IMR-90 (cell line): ENCODE data around the gene ACSF2. TPM values are rescaled to one million over a fixed set of nuclear protein-coding genes. Genes with fewer than 3 reads are reported as not detected.

Experiments
- ATAC-seq: fragments of 200-7000 bp; cut with Tn5 transposase; 2 replicates; pipeline ENCODE4 v1.9.1; 2020; ENCODE audit warnings: low read depth, mild to moderate bottlenecking, moderate library complexity
- BruUV-seq: library from RNA; stranded (reverse); fragments of 400-500 nt; replicated peaks from 2 replicates; lab custom pipeline; 2021; lab: Mats Ljungman, UMichigan
- CTCF ChIA-PET: fragments of 300-600 bp; formaldehyde crosslinking; extraction: SDS; loops from one replicate; lab custom pipeline; 2021; ENCODE audit warnings: antibody characterized with exemption; lab: Yijun Ruan, JAX
- POLR2A ChIA-PET: fragments of 300-600 bp; sonication (Branson Sonifier 250); formaldehyde crosslinking; loops from one replicate; lab custom pipeline; 2022; ENCODE audit warnings: antibody characterized with exemption; ENCODE audit not compliant: unreplicated experiment; lab: Charles Lee
- DNase-seq: peaks from one replicate; pipeline ENCODE4 v3.0.0; 2013
- H2AFZ ChIP-seq: replicated peaks from 2 replicates; pipeline ENCODE3; 2013; ENCODE audit warnings: low read length, mild to moderate bottlenecking; ENCODE audit not compliant: poor library complexity
- H2AK5ac ChIP-seq: 2 replicates; pipeline ENCODE4 v1.6.1; 2013; ENCODE audit warnings: low read depth, low read length, inconsistent platforms
- H2AK9ac ChIP-seq: replicated peaks from 2 replicates; pipeline ENCODE3; 2013; ENCODE audit warnings: mild to moderate bottlenecking, low read depth, low read length, moderate library complexity; ENCODE audit not compliant: poor library complexity
- H2BK120ac ChIP-seq: 2 replicates; pipeline ENCODE4 v1.6.1; 2013; ENCODE audit warnings: low read depth, low read length, inconsistent platforms
- H2BK15ac ChIP-seq: 3 replicates; pipeline ENCODE4 v1.6.1; 2013; ENCODE audit warnings: low read depth, low read length, inconsistent platforms
- H2BK20ac ChIP-seq: 2 replicates; pipeline ENCODE4 v1.6.1; 2013; ENCODE audit warnings: low read depth, mild to moderate bottlenecking, inconsistent platforms, low read length, moderate library complexity
- H2BK5ac ChIP-seq: 2 replicates; pipeline ENCODE4 v1.6.1; 2013; ENCODE audit warnings: mild to moderate bottlenecking, low read depth, low read length, inconsistent platforms; ENCODE audit not compliant: poor library complexity, severe bottlenecking
- H3K14ac ChIP-seq: replicated peaks from 2 replicates; pipeline ENCODE4 v1.6.1; 2013; ENCODE audit warnings: low read depth, low read length, inconsistent platforms
- H3K18ac ChIP-seq: 2 replicates; pipeline ENCODE4 v1.6.1; 2013; ENCODE audit warnings: low read depth, low read length, control low read depth
- H3K23ac ChIP-seq: 2 replicates; pipeline ENCODE4 v1.6.1; 2013; ENCODE audit warnings: low read depth, low read length, inconsistent platforms
- H3K27ac ChIP-seq: 2 replicates; pipeline ENCODE4 v1.5.1; 2013; ENCODE audit warnings: mild to moderate bottlenecking, control low read depth, low read length; ENCODE audit not compliant: insufficient read depth
- H3K27me3 ChIP-seq: 2 replicates; pipeline ENCODE4 v1.6.1; 2013; ENCODE audit warnings: low read length; ENCODE audit not compliant: control insufficient read depth, insufficient read depth
- H3K36me3 ChIP-seq: 2 replicates; pipeline ENCODE4 v1.6.1; 2013; ENCODE audit warnings: low read length, mixed read lengths; ENCODE audit not compliant: control insufficient read depth, insufficient read depth
- H3K4ac ChIP-seq: 2 replicates; pipeline ENCODE4 v1.6.1; 2013; ENCODE audit warnings: low read depth, low read length, inconsistent platforms
- H3K4me1 ChIP-seq: 2 replicates; pipeline ENCODE4 v1.6.1; 2013; ENCODE audit warnings: low read length, mixed read lengths; ENCODE audit not compliant: control insufficient read depth, insufficient read depth
- H3K4me2 ChIP-seq: 2 replicates; pipeline ENCODE4 v1.6.1; 2013; ENCODE audit warnings: low read depth, mild to moderate bottlenecking, control low read depth, low read length, moderate library complexity
- H3K4me3 ChIP-seq: 2 replicates; pipeline ENCODE4 v1.5.1; 2013; ENCODE audit warnings: low read depth, mild to moderate bottlenecking, control low read depth, low read length, moderate library complexity; ENCODE audit not compliant: insufficient read depth
- H3K56ac ChIP-seq: 2 replicates; pipeline ENCODE4 v1.6.1; 2013; ENCODE audit warnings: low read length, inconsistent platforms; ENCODE audit not compliant: insufficient read depth; ENCODE audit errors: extremely low read depth
- H3K79me1 ChIP-seq, 2 experiments: 2 replicates each; pipeline ENCODE4 v1.6.1; 2013; ENCODE audit warnings: low read length in 2 of 2, inconsistent platforms in 1 of 2, low read depth in 1 of 2
- H3K9ac ChIP-seq: 2 replicates; pipeline ENCODE4 v1.6.1; 2013; ENCODE audit warnings: low read depth, low read length, control low read depth
- H3K9me1 ChIP-seq: 2 replicates; pipeline ENCODE4 v1.6.1; 2013; ENCODE audit warnings: low read length, inconsistent platforms; ENCODE audit not compliant: insufficient read depth
- H3K9me3 ChIP-seq: 2 replicates; pipeline ENCODE4 v1.6.1; 2013; ENCODE audit warnings: low read length; ENCODE audit not compliant: control insufficient read depth, insufficient read depth
- H4K20me1 ChIP-seq: 2 replicates; pipeline ENCODE4 v1.6.1; 2013; ENCODE audit warnings: low read length, inconsistent platforms; ENCODE audit not compliant: insufficient read depth
- H4K5ac ChIP-seq: 2 replicates; pipeline ENCODE4 v1.6.1; 2013; ENCODE audit warnings: mild to moderate bottlenecking, low read depth, low read length, control low read depth
- H4K8ac ChIP-seq, 2 experiments: 2 replicates each; pipeline ENCODE4 v1.6.1; 2013; ENCODE audit warnings: low read depth in 2 of 2, low read length in 2 of 2, control low read depth in 1 of 2, inconsistent platforms in 1 of 2
- H4K91ac ChIP-seq: 2 replicates; pipeline ENCODE4 v1.6.1; 2013; ENCODE audit warnings: low read depth, low read length, inconsistent platforms; ENCODE audit not compliant: insufficient read depth
- BHLHE40 ChIP-seq: fragments of 150-350 bp; IDR thresholded peaks from 2 replicates; pipeline ENCODE4 v1.6.1; 2016; ENCODE audit warnings: mild to moderate bottlenecking, low read depth, low read length
- CEBPB ChIP-seq: IDR thresholded peaks from 2 replicates; pipeline ENCODE4 v1.6.1; 2012; ENCODE audit warnings: low read depth, low read length, improper control_type of control experiment
- CHD1 ChIP-seq: IDR thresholded peaks from 2 replicates; pipeline ENCODE4 v1.6.1; 2012; ENCODE audit warnings: low read depth, low read length, improper control_type of control experiment
- ELK1 ChIP-seq: fragments of 150-350 bp; IDR thresholded peaks from 2 replicates; pipeline ENCODE4 v1.6.1; 2016; ENCODE audit warnings: low read depth, mild to moderate bottlenecking, low read length, moderate library complexity, borderline replicate concordance
- FOS ChIP-seq: fragments of 150-350 bp; IDR thresholded peaks from 2 replicates; pipeline ENCODE4 v1.6.1; 2016; ENCODE audit warnings: low read depth, low read length
- MAFK ChIP-seq: IDR thresholded peaks from 2 replicates; pipeline ENCODE4 v1.6.1; 2012; ENCODE audit warnings: low read depth, low read length, improper control_type of control experiment
- NFE2L2 ChIP-seq: fragments of 150-350 bp; IDR thresholded peaks from 2 replicates; pipeline ENCODE4 v1.6.1; 2016; ENCODE audit warnings: low read depth, mild to moderate bottlenecking, low read length
- RFX5 ChIP-seq: IDR thresholded peaks from 2 replicates; pipeline ENCODE4 v1.8.0; 2012; ENCODE audit warnings: low read depth, mild to moderate bottlenecking, low read length, moderate library complexity
- SMC3 ChIP-seq: fragments of 150-350 bp; IDR thresholded peaks from 2 replicates; pipeline ENCODE4 v1.6.1; 2016; ENCODE audit warnings: low read depth, mild to moderate bottlenecking, antibody characterized with exemption, low read length, moderate library complexity
- USF2 ChIP-seq: fragments of 150-350 bp; IDR thresholded peaks from 2 replicates; pipeline ENCODE4 v1.6.1; 2017; ENCODE audit warnings: mild to moderate bottlenecking, antibody characterized with exemption, low read length, low read depth
- WGBS, 2 experiments: methylation state at CpG; one replicate each; pipeline versions ENCODE4 v1.1.5 to v1.1.7; 2013; ENCODE audit warnings: missing lambda C conversion rate in 2 of 2; ENCODE audit not compliant: insufficient read length in 1 of 2; ENCODE audit errors: extremely low coverage in 2 of 2; 5-methylcytosine and 5-hydroxymethylcytosine counted together
- dilution Hi-C: fragments of 300-500 bp; cut with HindIII; formaldehyde crosslinking; loops from one replicate; pipeline ENCODE4 v1.14.3; 2018; ENCODE audit warnings: low sequenced_read_pairs; ENCODE audit not compliant: unreplicated experiment
- in situ Hi-C: fragments of 300-500 bp; cut with MboI; formaldehyde crosslinking; loops from 3 replicates; pipeline ENCODE4 v1.14.3; 2019; ENCODE audit warnings: low sequenced_read_pairs, inconsistent platforms, mixed read lengths
- intact Hi-C: fragments of 100-400 bp; cut with micrococcal nuclease; formaldehyde crosslinking; loops from 2 replicates; pipeline ENCODE4 v1.10.0; 2022
- polyA plus RNA-seq, 3 experiments: library from polyadenylated mRNA; depleted of rRNA; stranded (reverse); fragments of >200 nt; gene quantifications; 2 replicates each; pipeline ENCODE4 v1.2.3, GENCODE V29; 2012; ENCODE audit warnings: low replicate concordance in 1 of 3
- total RNA-seq: library from RNA; depleted of rRNA; stranded (reverse); fragments of >200 nt; gene quantifications from 2 replicates; pipeline ENCODE4 v1.2.3, GENCODE V29; 2012

ACSF2 gene
- total and polyA plus RNA-seq, 2 of the 4 experiments (the other 2 are of a cell fraction) = 18.5 to 27.2 TPM

GRCh38 chr17:50506298-50506697 lies 80.3 kb downstream of the ACSF2 start:
- H3K18ac ChIP-seq = no peak overlapping the region
- H3K9me3 ChIP-seq = no peaks in the 10 kb centered on the region
- ChIA-PET POLR2A (no interaction called here), CTCF (no interaction called here)
- H2BK15ac ChIP-seq = no peak overlapping the region
- no peak overlapping the region for H3K4me2 ChIP-seq
- H3K36me3 ChIP-seq = no peaks in the 10 kb centered on the region
- H3K4me3 ChIP-seq = no peak overlapping the region
- dilution Hi-C loops (no loop called here), intact Hi-C loops (no loop called here), in situ Hi-C loops (no loop called here)
- H4K5ac ChIP-seq = no peak overlapping the region
- BruUV-seq = no TSS peak
- H2AFZ ChIP-seq = no peak overlapping the region
- no peak overlapping the region for H2AK9ac ChIP-seq
- no peak overlapping the region for H4K8ac ChIP-seq
- no peak overlapping the region for H3K4ac ChIP-seq
- no peak overlapping the region; the same call in 1 of the 2 replicates for H2AK5ac ChIP-seq
- H3K4me1 ChIP-seq = peaks cover 4% of the 10 kb centered on the region
- ATAC-seq = no peak
- no peaks in the 10 kb centered on the region; the same call in 1 of the 2 replicates for H3K27me3 ChIP-seq
- H2BK20ac ChIP-seq = no peak overlapping the region
- no peak for TF ChIP-seq SMC3
- no peak for TF ChIP-seq CEBPB
- TF ChIP-seq NFE2L2 = no peak
- no peak for TF ChIP-seq CHD1
- no peak for TF ChIP-seq FOS
- no peak for TF ChIP-seq RFX5
- TF ChIP-seq BHLHE40 = no peak
- TF ChIP-seq USF2 = no peak
- TF ChIP-seq MAFK = no peak
- no peak for TF ChIP-seq ELK1
- no peak overlapping the region for H3K56ac ChIP-seq
- no peaks in the 10 kb centered on the region for H4K20me1 ChIP-seq
- no peak overlapping the region for H2BK120ac ChIP-seq
- no peak overlapping the region for H4K91ac ChIP-seq
- H3K9ac ChIP-seq = no peak overlapping the region
- H3K23ac ChIP-seq = no peak overlapping the region; the same call in 1 of the 2 replicates
- WGBS, 2 experiments = 44% methylated on average over 1 of the region's 7 CpGs; no CpG with 5 or more reads in 1 of the 2 experiments
- no peak overlapping the region for H3K14ac ChIP-seq
- peaks cover 16% of the 10 kb centered on the region for H3K9me1 ChIP-seq
- DNase-seq = no peak
- H2BK5ac ChIP-seq = no peak overlapping the region
- H3K27ac ChIP-seq = no peak overlapping the region
- H3K79me1 ChIP-seq = peaks cover 0 to 3% of the 10 kb centered on the region in 2 experiments; a peak in 1 of 4 replicates
